GM23248 (cell line): ENCODE data around the gene ATF6.

Experiments
- EZH2 ChIP-seq: fragments of 200-600 bp; sonication (generic); IDR thresholded peaks from 2 replicates; pipeline ENCODE4 v1.6.1; 2018; ENCODE audit warnings: antibody characterized with exemption, mild to moderate bottlenecking; ENCODE audit not compliant: insufficient read depth, poor library complexity, severe bottlenecking
- EZH2phosphoT487 ChIP-seq: fragments of 200-600 bp; sonication (generic); IDR thresholded peaks from 2 replicates; pipeline ENCODE4 v1.6.1; 2018; ENCODE audit warnings: antibody characterized with exemption, moderate library complexity, mild to moderate bottlenecking, low read depth; ENCODE audit not compliant: insufficient read depth

- TF ChIP-seq EZH2phosphoT487 = no peak
- no peak for TF ChIP-seq EZH2
These were observed 219.2 kb downstream of the ATF6 start for GRCh38 chr1:161985301-161985822.
